A549 (cell line): ENCODE results near the gene EFNA5. TPM values are rescaled to one million over a fixed set of nuclear protein-coding genes. Genes with fewer than 3 reads are reported as not detected.

Experiments used
- ATAC-seq, 2 experiments: fragments of 200-7000 bp in 1 of 2; fragments of >200 bp in 1 of 2; cut with Nextera tagmentation in 1 of 2; cut with Tn5 transposase in 1 of 2; 3 replicates each; pipeline versions ENCODE4 v1.8.0 to v1.9.1; 2018 to 2020; ENCODE audit warnings: mild to moderate bottlenecking in 1 of 2, moderate library complexity in 1 of 2
- CTCF ChIA-PET: fragments of 300-600 bp; sonication (Branson Sonifier 250); formaldehyde crosslinking; extraction: SDS; loops from one replicate; lab custom pipeline; 2021; ENCODE audit warnings: antibody characterized with exemption, inconsistent platforms; lab: Yijun Ruan, JAX
- POLR2A ChIA-PET: fragments of 350-600 bp; formaldehyde crosslinking; extraction: SDS; loops from one replicate; lab custom pipeline; 2021; ENCODE audit warnings: antibody characterized with exemption, inconsistent platforms; lab: Yijun Ruan, JAX
- DNase-seq, 2 experiments: peaks; one replicate each; pipeline versions ENCODE4 v3.0.0 to v3.0.0-alpha.2; 2011 to 2016; ENCODE audit warnings: low read depth in 1 of 2, low spot score in 1 of 2
- FAIRE-seq: peaks from 2 replicates; lab custom pipeline; 2011; peaks lifted over from hg19 to GRCh38; lab: Jason Lieb, UNC
- H3K27ac ChIP-seq, 2 experiments: fragments of >200 bp; sonication (Bioruptor Twin); formaldehyde crosslinking; 3 replicates each; pipeline ENCODE4 v1.5.1; 2016 to 2017
- H3K4me1 ChIP-seq: fragments of >200 bp; sonication (Bioruptor Twin); formaldehyde crosslinking; 3 replicates; pipeline ENCODE4 v1.6.1; 2016
- H3K4me2 ChIP-seq: fragments of >200 bp; sonication (Bioruptor Twin); formaldehyde crosslinking; 3 replicates; pipeline ENCODE4 v1.6.1; 2016
- H3K4me3 ChIP-seq: fragments of >200 bp; sonication (Bioruptor Twin); formaldehyde crosslinking; 3 replicates; pipeline ENCODE4 v1.5.1; 2016
- H3K9me3 ChIP-seq: fragments of >200 bp; sonication (Bioruptor Twin); formaldehyde crosslinking; 3 replicates; pipeline ENCODE4 v1.6.1; 2016
- CBX2 ChIP-seq: fragments of 200-600 bp; sonication (generic); IDR thresholded peaks from 2 replicates; pipeline ENCODE4 v1.6.1; 2016; ENCODE audit warnings: low read depth, mild to moderate bottlenecking, borderline replicate concordance
- CHD2 ChIP-seq: fragments of 150-350 bp; IDR thresholded peaks from 2 replicates; pipeline ENCODE4 v1.6.1; 2014; ENCODE audit warnings: low read length; ENCODE audit not compliant: partially characterized antibody
- CHD4 ChIP-seq: fragments of 200-600 bp; sonication (generic); IDR thresholded peaks from 2 replicates; pipeline ENCODE4 v1.6.1; 2016; ENCODE audit warnings: antibody characterized with exemption, mild to moderate bottlenecking, borderline replicate concordance
- CTCF ChIP-seq: fragments of >200 bp; sonication (Bioruptor Twin); formaldehyde crosslinking; IDR thresholded peaks from 3 replicates; pipeline ENCODE4 v1.5.1; 2016
- ESRRA ChIP-seq: fragments of 150-350 bp; IDR thresholded peaks from 2 replicates; pipeline ENCODE4 v1.6.1; 2014; ENCODE audit warnings: mild to moderate bottlenecking, low read length, borderline replicate concordance
- FOXS1 ChIP-seq: fragments of 250-450 bp; sonication (Bioruptor Pico); IDR thresholded peaks from 2 replicates; pipeline ENCODE4 v1.5.0; 2020; ENCODE audit warnings: mild to moderate bottlenecking, moderate library complexity
- GATA3 ChIP-seq: IDR thresholded peaks from 2 replicates; pipeline ENCODE4 v1.6.1; 2012; ENCODE audit warnings: borderline replicate concordance
- HDAC2 ChIP-seq: fragments of 200-600 bp; sonication (generic); IDR thresholded peaks from 2 replicates; pipeline ENCODE4 v1.6.1; 2016
- HOXA7 ChIP-seq: fragments of 250-450 bp; sonication (Bioruptor Pico); IDR thresholded peaks from 2 replicates; pipeline ENCODE4 v1.5.0; 2020; ENCODE audit warnings: mild to moderate bottlenecking, moderate library complexity
- HOXB5 ChIP-seq: fragments of 250-450 bp; sonication (Bioruptor Pico); IDR thresholded peaks from 2 replicates; pipeline ENCODE4 v1.5.0; 2020; ENCODE audit warnings: mild to moderate bottlenecking, moderate library complexity
- MYC ChIP-seq: IDR thresholded peaks from 2 replicates; pipeline ENCODE4 v1.6.1; 2012; ENCODE audit warnings: mild to moderate bottlenecking, inconsistent platforms, low read length, improper control_type of control experiment, borderline replicate concordance
- NPAS2 ChIP-seq: fragments of 250-450 bp; sonication (Bioruptor Pico); IDR thresholded peaks from 2 replicates; pipeline ENCODE4 v1.8.0; 2022; ENCODE audit warnings: mild to moderate bottlenecking, moderate library complexity, borderline replicate concordance
- PHF8 ChIP-seq: fragments of 200-600 bp; sonication (generic); IDR thresholded peaks from 2 replicates; pipeline ENCODE4 v1.6.1; 2016; ENCODE audit warnings: low read depth, mild to moderate bottlenecking, antibody characterized with exemption, moderate library complexity, borderline replicate concordance
- POLR2A ChIP-seq: IDR thresholded peaks from 2 replicates; pipeline ENCODE4 v1.6.1; 2012; ENCODE audit warnings: mild to moderate bottlenecking, low read length
- RAD21 ChIP-seq, 2 experiments: fragments of >200 bp in 1 of 2; sonication (Bioruptor Twin) in 1 of 2; formaldehyde crosslinking in 1 of 2; IDR thresholded peaks in 1 of 2; conservative IDR thresholded peaks in 1 of 2; 2 replicates in 1 of 2; 3 replicates in 1 of 2; pipeline ENCODE4 v1.6.1; 2012 to 2018; ENCODE audit warnings: inconsistent platforms in 1 of 2
- SREBF2 ChIP-seq: fragments of 450-650 bp; IDR thresholded peaks from 2 replicates; pipeline ENCODE4 v1.6.1; 2014; ENCODE audit warnings: mild to moderate bottlenecking, moderate library complexity
- ZNF302 ChIP-seq: fragments of 250-450 bp; sonication (Bioruptor Pico); IDR thresholded peaks from 2 replicates; pipeline ENCODE4 v1.9.0; 2021; ENCODE audit warnings: inconsistent platforms, mild to moderate bottlenecking, moderate library complexity
- ZSCAN20 ChIP-seq: fragments of 250-450 bp; sonication (Bioruptor Pico); IDR thresholded peaks from 2 replicates; pipeline ENCODE4 v1.8.0; 2022; ENCODE audit warnings: mild to moderate bottlenecking, moderate library complexity
- WGBS: methylation state at CpG from one replicate; pipeline ENCODE4 v1.1.6; 2017; ENCODE audit errors: missing lambda C conversion rate; 5-methylcytosine and 5-hydroxymethylcytosine counted together
- polyA plus RNA-seq, 4 experiments: library from polyadenylated mRNA; depleted of rRNA in 3 of 4; stranded (reverse); fragments of >200 nt; fragmentation: RNase III in 1 of 4; extraction: RNeasy Plus Mini Kit Qiagen cat#74134 plus additional on column Dnase treatment in 1 of 4; gene quantifications; 2 replicates in 3 of 4; 3 replicates in 1 of 4; pipeline ENCODE4 v1.2.3, GENCODE V29; 2011 to 2017
- TF ChIP-seq, protein P1 (sequence below): fragments of >200 bp; sonication (Bioruptor Twin); formaldehyde crosslinking; IDR thresholded peaks from 2 replicates; pipeline ENCODE4 v1.6.1; 2016
- TF ChIP-seq, protein P2 (sequence below): fragments of 250-450 bp; sonication (Bioruptor Pico); IDR thresholded peaks from 2 replicates; pipeline ENCODE4 v1.5.0; 2020; ENCODE audit warnings: low read depth, mild to moderate bottlenecking, moderate library complexity
- TF ChIP-seq, protein P3 (sequence below): fragments of 150-350 bp; IDR thresholded peaks from 2 replicates; pipeline ENCODE4 v1.6.1; 2014; ENCODE audit warnings: low read depth, mild to moderate bottlenecking, low read length

The EFNA5 gene
- polyA plus RNA-seq, 2 of the 4 experiments (the other 2 are of a cell fraction), result 8.5 to 20.7 TPM

GRCh38 chr5:107597247-107597646 is 73.5 kb downstream of the EFNA5 start:
- Histone ChIP-seq H3K9me3 (no peaks in the 10 kb centered on the region), H3K27ac (no peak overlapping the region), H3K4me1 (peaks cover 67% of the 10 kb centered on the region), H3K4me2 (no peak overlapping the region), H3K4me3 (no peak overlapping the region)
- CTCF ChIA-PET, result interaction anchor here (0.7 to 1.1 kb wide), 2 partner anchors 25 to 1313 kb away, joined by 3 to 5 read pairs; no protein-coding TSS in a partner anchor
- ATAC-seq (no peak), FAIRE-seq (no peak)
- TF ChIP-seq HDAC2 (no peak), SREBF2 (no peak), HOXA7 (CRISPR knock-in tag) (no peak), ZSCAN20 (CRISPR knock-in tag) (no peak), ESRRA (no peak), CHD4 (no peak), ZNF302 (CRISPR knock-in tag) (no peak)
- TF ChIP-seq, protein P1, sequence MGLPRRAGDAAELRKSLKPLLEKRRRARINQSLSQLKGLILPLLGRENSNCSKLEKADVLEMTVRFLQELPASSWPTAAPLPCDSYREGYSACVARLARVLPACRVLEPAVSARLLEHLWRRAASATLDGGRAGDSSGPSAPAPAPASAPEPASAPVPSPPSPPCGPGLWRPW, result no peak
- TF ChIP-seq, protein P2, sequence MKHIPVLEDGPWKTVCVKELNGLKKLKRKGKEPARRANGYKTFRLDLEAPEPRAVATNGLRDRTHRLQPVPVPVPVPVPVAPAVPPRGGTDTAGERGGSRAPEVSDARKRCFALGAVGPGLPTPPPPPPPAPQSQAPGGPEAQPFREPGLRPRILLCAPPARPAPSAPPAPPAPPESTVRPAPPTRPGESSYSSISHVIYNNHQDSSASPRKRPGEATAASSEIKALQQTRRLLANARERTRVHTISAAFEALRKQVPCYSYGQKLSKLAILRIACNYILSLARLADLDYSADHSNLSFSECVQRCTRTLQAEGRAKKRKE, result no peak
- TF ChIP-seq, all 56 proteins: peak for 0
- WGBS, result 94% methylated on average over 3 of the region's 3 CpGs
- POLR2A ChIA-PET, result no interaction called here
- no peak for DNase-seq

DNA sequence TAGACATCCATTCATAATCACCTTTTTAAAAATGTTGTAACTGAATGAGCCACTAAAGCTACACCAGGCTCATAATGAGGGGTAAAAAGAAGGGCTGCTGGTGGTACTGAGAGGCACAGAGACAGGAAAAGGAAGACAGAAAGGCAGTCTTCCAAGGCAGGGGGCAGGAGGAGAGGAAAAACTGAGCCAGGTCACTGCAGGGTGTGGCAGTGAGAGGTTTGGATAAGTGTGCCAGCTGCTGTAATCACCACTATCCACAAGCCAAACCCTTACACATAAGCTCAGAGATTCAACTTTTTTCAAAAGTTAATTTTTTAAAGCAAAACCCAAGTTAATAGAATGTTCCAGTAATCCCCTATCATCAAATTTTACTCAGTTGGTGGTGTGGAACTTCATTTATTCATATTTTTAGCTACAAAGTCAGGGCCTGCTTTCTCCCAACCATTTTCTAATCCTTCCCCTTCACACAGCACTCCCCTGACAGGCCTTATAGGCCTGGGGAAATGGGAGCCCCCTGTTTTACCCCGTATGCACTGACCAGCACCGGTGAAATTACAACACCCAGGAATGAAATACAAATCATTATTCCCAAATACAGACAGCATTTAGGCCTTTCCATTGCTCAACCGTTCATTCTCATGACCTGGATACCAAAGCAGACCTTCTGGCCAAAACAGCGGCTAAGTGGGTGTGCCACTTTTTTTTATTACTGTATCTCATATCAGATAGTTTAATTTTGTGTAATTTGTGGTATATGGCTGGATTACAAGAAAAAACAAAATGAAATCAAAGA is 76.3 kb downstream of the EFNA5 start:
- ChIA-PET POLR2A (no interaction called here), CTCF (interaction anchor here (1.5 to 2.0 kb wide), 2 partner anchors 10 to 23 kb away, joined by 5 read pairs; no protein-coding TSS in a partner anchor)
- 63% methylated on average over 4 of the region's 4 CpGs for WGBS
- FAIRE-seq (no peak), ATAC-seq (peak; percentile 34 to 61; a peak in 3 of 6 replicates), DNase-seq (no peak)
- Histone ChIP-seq H3K4me2 (peak overlapping the region; percentile 41), H3K4me3 (no peak overlapping the region), H3K9me3 (no peaks in the 10 kb centered on the region), H3K4me1 (peaks cover 49% of the 10 kb centered on the region), H3K27ac (peak overlapping the region; percentile 13 to 42; a peak in 2 of 6 replicates)
- no peak for TF ChIP-seq CTCF
- TF ChIP-seq PHF8, result no peak
- no peak for TF ChIP-seq ZSCAN20 (CRISPR knock-in tag)
- no peak for TF ChIP-seq HOXB5 (CRISPR knock-in tag)
- TF ChIP-seq POLR2A, result no peak
- no peak for TF ChIP-seq NPAS2 (CRISPR knock-in tag)
- TF ChIP-seq MYC, result no peak

DNA sequence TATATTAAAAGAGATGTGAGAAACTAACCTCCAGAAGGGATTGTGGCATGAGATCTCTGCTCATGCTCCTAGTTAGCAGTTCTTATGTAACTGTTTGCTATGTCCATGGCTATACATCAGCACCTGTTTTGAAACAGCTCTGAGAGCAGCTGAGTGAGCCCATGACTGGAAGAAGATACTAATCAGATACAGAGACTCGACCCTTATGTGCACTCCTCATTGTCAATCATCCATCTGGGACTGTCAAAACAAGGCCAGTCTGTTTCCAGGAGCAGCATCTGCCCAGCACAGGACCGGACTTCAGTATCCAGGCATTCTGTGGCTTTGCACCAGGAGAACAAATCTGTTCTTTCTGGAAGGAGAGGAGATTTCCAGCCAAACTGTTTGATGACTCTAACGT is 77.7 kb downstream of the EFNA5 start:
- Histone ChIP-seq H3K4me2 (no peak overlapping the region), H3K4me1 (peaks cover 35% of the 10 kb centered on the region)
- POLR2A ChIA-PET, result no interaction called here
- no peak for DNase-seq
- FAIRE-seq, result no peak
- ATAC-seq, result peak; percentile 43 to 57; a peak in 3 of 6 replicates
- TF ChIP-seq GATA3, result no peak
- no peak for TF ChIP-seq HOXA7 (CRISPR knock-in tag)
- no peak for TF ChIP-seq FOXS1
- TF ChIP-seq CHD2, result no peak
- TF ChIP-seq ZSCAN20 (CRISPR knock-in tag), result no peak
- no peak for TF ChIP-seq POLR2A
- TF ChIP-seq CBX2, result no peak
- TF ChIP-seq PHF8, result no peak
- TF ChIP-seq, protein P3, sequence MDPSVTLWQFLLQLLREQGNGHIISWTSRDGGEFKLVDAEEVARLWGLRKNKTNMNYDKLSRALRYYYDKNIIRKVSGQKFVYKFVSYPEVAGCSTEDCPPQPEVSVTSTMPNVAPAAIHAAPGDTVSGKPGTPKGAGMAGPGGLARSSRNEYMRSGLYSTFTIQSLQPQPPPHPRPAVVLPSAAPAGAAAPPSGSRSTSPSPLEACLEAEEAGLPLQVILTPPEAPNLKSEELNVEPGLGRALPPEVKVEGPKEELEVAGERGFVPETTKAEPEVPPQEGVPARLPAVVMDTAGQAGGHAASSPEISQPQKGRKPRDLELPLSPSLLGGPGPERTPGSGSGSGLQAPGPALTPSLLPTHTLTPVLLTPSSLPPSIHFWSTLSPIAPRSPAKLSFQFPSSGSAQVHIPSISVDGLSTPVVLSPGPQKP, result no peak
- TF ChIP-seq RAD21 (conservative IDR thresholded peaks at IDR 0.05 in 1 of 2, IDR thresholded peaks at IDR 0.05 in 1 of 2), result no peak
- no peak for TF ChIP-seq MYC
- TF ChIP-seq, all 56 proteins: peak for 0
- Histone ChIP-seq H3K27ac (no peak overlapping the region), H3K4me3 (no peak overlapping the region), H3K9me3 (no peaks in the 10 kb centered on the region)
- CTCF ChIA-PET, result interaction anchor here (1.5 kb wide), 1 partner anchor 21 kb away, joined by 5 read pairs; no protein-coding TSS in a partner anchor
- 63% methylated on average over 3 of the region's 3 CpGs for WGBS
